BLaER1 (cell line): Measurements from ENCODE around the gene CCDC197.

Source experiments
- H3K27ac ChIP-seq: shearing (Covaris generic); formaldehyde crosslinking; 2 replicates; pipeline ENCODE4 v1.8.1; 2022
- H3K27me3 ChIP-seq: shearing (Covaris generic); formaldehyde crosslinking; 2 replicates; pipeline ENCODE4 v1.8.1; 2022
- H3K36me3 ChIP-seq: shearing (Covaris generic); formaldehyde crosslinking; 2 replicates; pipeline ENCODE4 v1.8.1; 2022
- H3K4me1 ChIP-seq: shearing (Covaris generic); formaldehyde crosslinking; 2 replicates; pipeline ENCODE4 v1.8.1; 2022
- H3K4me2 ChIP-seq: shearing (Covaris generic); formaldehyde crosslinking; 2 replicates; pipeline ENCODE4 v1.8.1; 2022
- H3K4me3 ChIP-seq: shearing (Covaris generic); formaldehyde crosslinking; 2 replicates; pipeline ENCODE4 v1.8.1; 2022
- H3K9ac ChIP-seq: shearing (Covaris generic); formaldehyde crosslinking; 2 replicates; pipeline ENCODE4 v1.8.1; 2022
- H3K9me3 ChIP-seq: shearing (Covaris generic); formaldehyde crosslinking; 2 replicates; pipeline ENCODE4 v1.8.1; 2022
- H4K20me1 ChIP-seq: shearing (Covaris generic); formaldehyde crosslinking; 2 replicates; pipeline ENCODE4 v1.8.1; 2022
- Cebpa-rat ChIP-seq: shearing (Covaris generic); IDR thresholded peaks from 2 replicates; pipeline ENCODE4 v1.8.1; 2022

Gene CCDC197

DNA sequence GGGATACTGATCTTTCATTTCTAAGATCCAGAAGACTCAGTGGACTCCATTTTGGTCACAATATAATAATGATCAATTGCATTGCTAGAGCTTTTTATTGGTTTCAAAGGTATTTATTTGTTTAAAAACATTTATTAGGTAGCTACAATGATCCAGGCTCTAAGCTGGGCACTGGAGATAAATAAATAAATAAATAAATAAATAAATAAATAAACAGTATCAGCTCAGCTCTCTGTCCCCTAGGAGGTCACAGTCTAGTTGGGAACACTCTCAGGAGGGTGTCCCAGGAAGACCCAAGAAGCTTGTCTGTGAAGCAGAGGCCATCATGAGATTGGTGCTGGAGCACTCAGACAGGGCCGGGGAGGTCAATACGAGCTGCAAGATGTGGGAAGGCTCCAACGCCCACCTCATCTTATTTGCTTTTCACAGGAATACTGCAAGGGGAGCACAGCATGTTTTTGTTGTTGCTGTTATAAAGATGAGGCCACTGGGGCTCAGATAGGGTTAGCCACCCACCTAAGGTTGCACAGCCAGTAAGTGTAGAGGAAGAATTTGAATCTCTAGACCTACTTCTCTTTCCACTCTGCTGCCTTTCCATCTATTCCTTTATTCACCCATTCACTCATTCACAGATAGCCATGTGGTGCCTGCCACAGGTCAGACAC lies 36.2 kb upstream of the CCDC197 start:
- no peaks in the 10 kb centered on the region for H3K27me3 ChIP-seq
- no peak for TF ChIP-seq Cebpa-rat
- no peak overlapping the region for H3K9ac ChIP-seq
- peaks cover 100% of the 10 kb centered on the region for H3K4me1 ChIP-seq
- no peaks in the 10 kb centered on the region for H3K36me3 ChIP-seq
- H3K9me3 ChIP-seq, result no peaks in the 10 kb centered on the region
- H3K4me2 ChIP-seq, result peak overlapping the region; percentile 91
- peak overlapping the region; percentile 88 for H3K27ac ChIP-seq
- H3K4me3 ChIP-seq, result no peak overlapping the region
- no peaks in the 10 kb centered on the region for H4K20me1 ChIP-seq

DNA sequence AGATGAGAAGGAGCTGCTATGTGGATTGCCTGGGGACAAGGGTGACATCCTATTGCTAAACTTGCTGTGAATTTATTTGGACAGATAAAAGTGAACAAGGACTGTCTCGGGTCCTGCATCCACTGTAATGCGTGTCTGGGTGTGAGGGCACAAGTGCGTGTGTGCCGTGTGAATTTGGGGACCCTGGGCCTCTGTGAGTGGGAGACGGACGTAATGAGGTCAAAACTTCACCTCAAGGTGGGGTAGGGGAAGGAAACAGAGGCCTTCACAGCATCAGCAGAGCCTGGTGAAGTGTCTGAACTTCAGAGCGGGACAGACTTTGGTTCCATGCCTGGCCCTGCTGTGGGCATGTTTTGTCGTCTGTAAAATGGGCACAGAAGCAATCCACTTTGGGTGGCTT lies 35.5 kb upstream of the CCDC197 start:
- H3K4me1 ChIP-seq, result peaks cover 100% of the 10 kb centered on the region
- no peak overlapping the region for H3K9ac ChIP-seq

DNA sequence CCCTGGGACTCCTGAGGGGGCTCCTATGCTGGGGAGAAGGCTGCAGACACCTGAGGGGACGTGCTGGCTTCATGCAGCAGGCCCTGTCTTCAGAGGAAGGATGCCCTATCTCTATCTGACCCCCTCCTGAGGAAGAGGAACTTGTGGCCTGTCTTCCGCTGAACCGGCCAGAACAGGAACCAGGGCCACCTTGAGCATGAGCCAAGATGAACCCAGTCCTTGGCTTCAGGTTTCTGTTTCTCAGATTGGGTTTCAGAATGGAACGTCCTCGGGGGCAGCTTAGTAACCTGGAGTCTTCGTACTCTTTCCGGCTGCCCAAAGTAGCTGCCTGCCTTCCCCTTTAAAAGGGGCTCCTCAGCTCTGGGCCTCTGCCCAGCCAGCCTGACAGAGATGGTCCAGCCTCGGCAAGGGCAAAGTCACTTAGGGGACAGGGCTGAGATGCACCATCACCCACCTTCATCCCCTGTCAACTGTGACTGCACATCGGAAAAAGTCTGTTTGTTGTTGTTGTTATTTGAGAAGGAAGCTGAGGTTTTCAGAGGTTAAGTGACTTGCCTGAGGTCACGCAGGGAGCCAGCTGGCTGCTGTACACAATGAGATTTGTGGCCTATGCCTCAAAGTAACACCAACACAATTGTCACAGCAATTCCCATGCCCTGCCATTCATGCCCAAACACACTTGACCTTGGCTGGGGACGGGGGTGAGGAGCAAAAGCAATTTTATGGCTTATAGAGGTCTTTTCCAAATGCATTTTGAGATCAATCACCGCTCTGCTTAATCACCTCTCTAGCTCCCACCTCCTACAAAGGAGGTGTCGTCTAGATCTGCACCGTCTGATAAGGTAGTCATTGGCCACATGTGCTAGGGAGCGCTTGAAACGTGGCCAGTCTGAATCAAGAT lies 34.1 kb upstream of the CCDC197 start:
- 0 out of 2 replicates have a peak overlapping the region, but pooled peaks have one; percentile 19 for H3K4me3 ChIP-seq
- H3K9ac ChIP-seq, result peak overlapping the region; percentile 73
- TF ChIP-seq Cebpa-rat, result no peak
- peaks cover 100% of the 10 kb centered on the region for H3K4me1 ChIP-seq
- no peaks in the 10 kb centered on the region for H4K20me1 ChIP-seq
- peak overlapping the region; percentile 88 for H3K27ac ChIP-seq
- no peaks in the 10 kb centered on the region for H3K27me3 ChIP-seq
- no peaks in the 10 kb centered on the region for H3K36me3 ChIP-seq
- no peaks in the 10 kb centered on the region for H3K9me3 ChIP-seq
- H3K4me2 ChIP-seq, result peak overlapping the region; percentile 91

More for the DNA sequence above, 35.5 kb upstream of the CCDC197 start:
- Histone ChIP-seq H4K20me1 (no peaks in the 10 kb centered on the region), H3K4me2 (peak overlapping the region; percentile 91), H3K27me3 (no peaks in the 10 kb centered on the region), H3K4me3 (no peak overlapping the region), H3K27ac (peak overlapping the region; percentile 88), H3K36me3 (no peaks in the 10 kb centered on the region), H3K9me3 (no peaks in the 10 kb centered on the region)
- no peak for TF ChIP-seq Cebpa-rat

DNA sequence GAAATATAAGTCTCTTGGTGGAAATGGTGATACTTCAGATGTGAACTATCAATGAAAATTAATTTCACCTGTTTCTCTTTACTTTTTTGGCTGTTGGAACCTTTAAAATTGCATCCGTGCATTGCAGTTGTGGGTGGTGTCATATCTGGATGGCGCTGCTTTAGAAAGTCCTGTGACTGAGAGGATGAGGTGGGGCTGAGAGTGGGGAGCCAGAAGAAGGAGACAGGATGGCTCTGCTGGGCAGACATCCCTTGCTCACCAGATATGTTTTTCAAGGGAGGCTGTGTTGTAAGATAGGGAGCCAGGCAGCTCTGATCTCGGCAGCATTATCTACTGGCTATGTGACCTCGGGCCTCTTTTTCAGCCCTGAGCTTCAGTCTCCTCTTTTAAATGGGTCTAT lies 33.4 kb upstream of the CCDC197 start:
- Histone ChIP-seq H3K4me2 (peak overlapping the region; percentile 91), H3K9ac (peak overlapping the region; percentile 73; the same call in 1 of the 2 replicates)

DNA sequence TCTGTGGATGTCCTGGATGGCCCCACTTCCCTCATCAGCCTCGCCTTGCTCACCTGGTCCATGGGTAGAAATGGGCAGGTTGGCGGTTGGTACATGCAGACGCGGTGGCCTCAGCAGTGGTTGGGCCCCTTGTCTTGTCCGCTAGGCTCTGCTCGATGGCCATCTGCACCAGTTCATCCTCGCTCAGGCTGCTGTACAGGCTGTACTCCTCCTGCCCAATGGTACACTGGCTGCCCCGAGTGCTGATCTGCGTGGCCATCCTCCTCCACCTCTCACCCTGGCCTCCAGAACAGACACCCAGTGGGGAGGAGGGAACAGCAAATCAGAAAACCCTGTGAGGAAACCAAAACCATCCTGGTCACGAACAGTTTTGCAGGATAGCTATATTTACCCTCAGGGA lies 32.8 kb upstream of the CCDC197 start:
- no peak for TF ChIP-seq Cebpa-rat
- Histone ChIP-seq H3K4me3 (no peak overlapping the region), H3K27me3 (no peaks in the 10 kb centered on the region), H3K36me3 (no peaks in the 10 kb centered on the region), H3K4me2 (peak overlapping the region; percentile 91), H3K27ac (peak overlapping the region; percentile 88), H4K20me1 (no peaks in the 10 kb centered on the region), H3K4me1 (peaks cover 100% of the 10 kb centered on the region), H3K9me3 (no peaks in the 10 kb centered on the region), H3K9ac (no peak overlapping the region)

More for the DNA sequence above, 33.4 kb upstream of the CCDC197 start:
- peaks cover 100% of the 10 kb centered on the region for H3K4me1 ChIP-seq
- H3K36me3 ChIP-seq, result no peaks in the 10 kb centered on the region
- no peaks in the 10 kb centered on the region for H4K20me1 ChIP-seq
- no peak overlapping the region for H3K4me3 ChIP-seq
- H3K9me3 ChIP-seq, result no peaks in the 10 kb centered on the region
- no peak for TF ChIP-seq Cebpa-rat
- peak overlapping the region; percentile 88 for H3K27ac ChIP-seq
- no peaks in the 10 kb centered on the region for H3K27me3 ChIP-seq

DNA sequence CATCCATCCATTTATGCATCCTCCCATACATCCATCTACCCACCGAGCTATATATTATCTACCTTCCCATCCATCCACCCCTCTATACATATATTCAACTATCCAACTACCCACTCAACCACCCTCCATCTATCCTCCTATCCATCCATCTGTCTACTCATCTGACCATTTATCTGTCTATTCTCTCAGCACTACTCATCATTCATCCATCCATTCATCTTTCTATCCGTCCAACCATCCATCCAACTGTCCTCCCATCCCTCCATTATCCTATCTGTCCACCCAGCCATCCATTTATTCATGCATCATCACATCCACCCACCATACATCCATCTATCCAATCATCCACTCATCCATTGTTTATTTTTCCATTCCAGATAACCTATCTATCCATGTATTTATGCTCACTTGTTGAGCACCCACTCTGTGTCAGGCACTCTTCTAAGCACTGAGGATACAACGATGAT lies 32.2 kb upstream of the CCDC197 start:
- no peaks in the 10 kb centered on the region for H3K36me3 ChIP-seq
- no peak for TF ChIP-seq Cebpa-rat
- H4K20me1 ChIP-seq, result no peaks in the 10 kb centered on the region
- no peak overlapping the region for H3K4me3 ChIP-seq
- no peaks in the 10 kb centered on the region for H3K9me3 ChIP-seq
- peak overlapping the region; percentile 91; the same call in 1 of the 2 replicates for H3K4me2 ChIP-seq
- no peak overlapping the region; the same call in 1 of the 2 replicates for H3K27ac ChIP-seq
- H3K27me3 ChIP-seq, result no peaks in the 10 kb centered on the region
- H3K9ac ChIP-seq, result no peak overlapping the region
- peaks cover 100% of the 10 kb centered on the region for H3K4me1 ChIP-seq

DNA sequence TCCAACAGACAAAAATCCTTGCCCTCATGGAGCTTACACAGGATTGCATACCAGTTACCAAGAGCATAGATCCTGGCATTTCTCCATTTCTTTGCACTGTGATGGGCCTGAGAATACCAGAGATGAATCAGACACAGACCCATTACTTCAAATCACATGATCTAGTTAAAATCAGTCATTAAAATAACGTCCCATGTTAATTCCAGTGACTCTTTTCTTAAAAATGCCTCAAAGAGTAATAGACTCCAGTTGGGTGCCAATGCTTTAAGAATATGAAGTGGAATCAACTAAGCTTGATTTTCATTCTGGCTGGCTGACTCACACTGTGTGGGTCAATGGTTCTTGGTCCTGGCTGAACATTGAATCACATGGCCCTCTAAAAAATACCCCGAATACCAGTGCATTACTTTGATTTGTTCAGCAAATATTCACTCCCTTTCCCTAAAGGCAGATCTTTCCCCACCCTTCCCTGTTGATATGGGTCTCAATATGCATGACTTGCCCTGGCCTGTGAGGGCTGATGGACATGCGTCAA lies 31.7 kb upstream of the CCDC197 start:
- H3K27me3 ChIP-seq, result no peaks in the 10 kb centered on the region
- H3K9me3 ChIP-seq, result no peaks in the 10 kb centered on the region
- 0 out of 2 replicates have a peak overlapping the region, but pooled peaks have one; percentile 7 for H3K27ac ChIP-seq
- peak overlapping the region; percentile 91; the same call in 1 of the 2 replicates for H3K4me2 ChIP-seq
- no peak overlapping the region for H3K9ac ChIP-seq
- no peaks in the 10 kb centered on the region for H4K20me1 ChIP-seq
- TF ChIP-seq Cebpa-rat, result no peak
- no peak overlapping the region for H3K4me3 ChIP-seq
- no peaks in the 10 kb centered on the region for H3K36me3 ChIP-seq
- peaks cover 100% of the 10 kb centered on the region for H3K4me1 ChIP-seq

DNA sequence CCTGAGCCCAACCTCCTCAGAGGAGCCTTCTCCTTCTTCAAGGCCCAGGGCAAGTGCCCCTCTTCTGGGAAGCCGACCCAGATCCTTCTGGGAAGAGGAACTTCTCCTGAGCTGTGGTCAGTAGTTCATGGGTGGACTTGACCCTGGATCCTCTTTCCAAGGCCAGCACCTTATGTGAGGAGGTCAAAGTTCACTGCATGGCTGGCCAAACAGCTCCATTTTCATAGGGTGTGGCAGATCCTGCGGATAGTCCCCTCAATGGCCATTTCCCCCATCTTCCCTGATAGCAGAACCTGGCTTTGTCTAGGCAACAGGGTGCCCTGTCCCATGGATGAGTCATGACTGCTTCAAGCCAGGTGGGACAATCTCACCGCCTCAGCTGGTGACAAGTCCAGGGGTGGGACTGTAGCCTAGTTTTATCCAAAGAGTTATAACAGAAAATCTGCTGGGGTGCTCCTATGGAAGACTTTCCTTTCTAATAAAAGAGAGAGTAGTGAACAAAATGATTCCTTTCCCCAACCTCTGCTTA lies 31.1 kb upstream of the CCDC197 start:
- Histone ChIP-seq H3K4me3 (no peak overlapping the region), H3K27me3 (no peaks in the 10 kb centered on the region), H3K9ac (no peak overlapping the region), H3K4me1 (peaks cover 100% of the 10 kb centered on the region), H3K9me3 (no peaks in the 10 kb centered on the region), H3K27ac (0 out of 2 replicates have a peak overlapping the region, but pooled peaks have one; percentile 7), H3K36me3 (no peaks in the 10 kb centered on the region), H4K20me1 (no peaks in the 10 kb centered on the region), H3K4me2 (peak overlapping the region; percentile 91; the same call in 1 of the 2 replicates)
- TF ChIP-seq Cebpa-rat, result no peak

DNA sequence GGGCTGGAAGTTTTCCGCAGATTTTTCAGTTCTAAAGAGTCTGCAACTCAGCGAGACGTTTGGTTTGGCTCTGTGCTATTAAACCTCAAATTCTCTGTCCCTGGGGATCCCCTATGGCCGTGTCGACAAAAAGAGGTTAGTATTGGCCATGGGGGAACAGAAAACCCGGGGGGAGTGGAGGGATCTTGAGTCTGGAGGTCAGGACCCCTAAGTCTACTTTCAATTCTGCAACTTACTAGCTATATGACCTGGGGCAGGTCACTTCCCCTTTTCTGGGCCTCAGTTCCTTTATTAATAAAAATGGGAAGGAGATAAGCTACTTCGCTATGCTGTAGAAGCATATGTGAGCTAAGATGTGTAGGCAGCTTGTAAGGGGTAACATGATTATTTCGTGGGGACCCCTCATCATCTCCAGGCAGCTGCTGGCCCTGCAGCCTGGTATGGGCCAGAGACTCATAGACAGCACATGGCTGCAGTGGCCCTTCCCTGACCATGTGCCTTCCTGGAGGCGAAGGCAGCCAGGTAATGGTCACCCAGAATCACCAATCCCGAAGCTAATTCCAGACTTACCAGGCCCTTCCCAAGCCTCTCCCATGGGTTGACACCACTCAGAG lies 29.4 kb upstream of the CCDC197 start:
- peak overlapping the region; percentile 71; the same call in 1 of the 2 replicates for H3K27ac ChIP-seq
- H3K9me3 ChIP-seq, result no peaks in the 10 kb centered on the region
- H3K4me3 ChIP-seq, result no peak overlapping the region

More for the DNA sequence above, 29.4 kb upstream of the CCDC197 start:
- TF ChIP-seq Cebpa-rat, result no peak
- Histone ChIP-seq H3K9ac (0 out of 2 replicates have a peak overlapping the region, but pooled peaks have one; percentile 27), H4K20me1 (no peaks in the 10 kb centered on the region), H3K4me2 (peak overlapping the region; percentile 91), H3K4me1 (peaks cover 97% of the 10 kb centered on the region), H3K27me3 (0 out of 2 replicates have a peak, but pooled peaks cover 3% of the 10 kb centered on the region), H3K36me3 (no peaks in the 10 kb centered on the region)
